PFSK-1 (cell line): ENCODE results near the gene ITPKB.

Source experiments
- FOXP2 ChIP-seq: optimal IDR thresholded peaks from 2 replicates; pipeline ENCODE3; 2011; ENCODE audit warnings: borderline replicate concordance, control low read depth, inconsistent platforms; ENCODE audit not compliant: insufficient read depth; ENCODE audit errors: extremely low read length, extremely low read depth
- POLR2AphosphoS5 ChIP-seq: IDR thresholded peaks from 2 replicates; pipeline ENCODE4 v1.6.1; 2012; ENCODE audit warnings: low read depth, mild to moderate bottlenecking, control low read depth, low read length, moderate library complexity
- SIN3A ChIP-seq: IDR thresholded peaks from 2 replicates; pipeline ENCODE4 v1.6.1; 2012; ENCODE audit warnings: mild to moderate bottlenecking, low read length, moderate library complexity, borderline replicate concordance; ENCODE audit not compliant: insufficient read depth
- TAF1 ChIP-seq: IDR thresholded peaks from 2 replicates; pipeline ENCODE4 v1.6.1; 2012; ENCODE audit warnings: low read length, control low read depth, borderline replicate concordance; ENCODE audit not compliant: insufficient read depth
- TF ChIP-seq, protein P1 (sequence below), 2 experiments: IDR thresholded peaks; 2 replicates each; pipeline versions ENCODE4 v1.6.1 to v1.8.0; 2011 to 2012; ENCODE audit warnings: low read depth in 2 of 2, low read length in 2 of 2, control low read depth in 1 of 2, inconsistent platforms in 1 of 2, mild to moderate bottlenecking in 1 of 2, moderate library complexity in 1 of 2; ENCODE audit not compliant: insufficient read depth in 1 of 2

Gene ITPKB

DNA sequence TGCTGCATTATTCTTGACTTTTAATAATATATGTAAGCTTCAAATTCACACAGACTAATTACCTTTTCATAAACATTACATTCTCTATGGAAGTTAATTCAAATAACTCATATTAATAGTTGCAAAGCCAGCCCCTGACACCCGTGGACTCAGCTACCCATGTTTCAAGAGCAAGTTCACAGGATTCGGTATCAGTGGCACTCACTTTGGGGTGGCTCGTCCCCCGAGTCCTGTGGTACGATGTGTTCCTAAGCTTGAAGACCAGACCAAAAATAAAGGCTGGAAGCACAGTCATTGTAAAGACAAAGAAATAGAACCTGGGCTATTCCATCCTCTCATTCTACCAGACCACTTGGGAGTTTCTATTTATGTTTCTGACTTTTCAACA is 70.9 kb downstream of the ITPKB start:
- no peak for TF ChIP-seq TAF1
- TF ChIP-seq, protein P1, sequence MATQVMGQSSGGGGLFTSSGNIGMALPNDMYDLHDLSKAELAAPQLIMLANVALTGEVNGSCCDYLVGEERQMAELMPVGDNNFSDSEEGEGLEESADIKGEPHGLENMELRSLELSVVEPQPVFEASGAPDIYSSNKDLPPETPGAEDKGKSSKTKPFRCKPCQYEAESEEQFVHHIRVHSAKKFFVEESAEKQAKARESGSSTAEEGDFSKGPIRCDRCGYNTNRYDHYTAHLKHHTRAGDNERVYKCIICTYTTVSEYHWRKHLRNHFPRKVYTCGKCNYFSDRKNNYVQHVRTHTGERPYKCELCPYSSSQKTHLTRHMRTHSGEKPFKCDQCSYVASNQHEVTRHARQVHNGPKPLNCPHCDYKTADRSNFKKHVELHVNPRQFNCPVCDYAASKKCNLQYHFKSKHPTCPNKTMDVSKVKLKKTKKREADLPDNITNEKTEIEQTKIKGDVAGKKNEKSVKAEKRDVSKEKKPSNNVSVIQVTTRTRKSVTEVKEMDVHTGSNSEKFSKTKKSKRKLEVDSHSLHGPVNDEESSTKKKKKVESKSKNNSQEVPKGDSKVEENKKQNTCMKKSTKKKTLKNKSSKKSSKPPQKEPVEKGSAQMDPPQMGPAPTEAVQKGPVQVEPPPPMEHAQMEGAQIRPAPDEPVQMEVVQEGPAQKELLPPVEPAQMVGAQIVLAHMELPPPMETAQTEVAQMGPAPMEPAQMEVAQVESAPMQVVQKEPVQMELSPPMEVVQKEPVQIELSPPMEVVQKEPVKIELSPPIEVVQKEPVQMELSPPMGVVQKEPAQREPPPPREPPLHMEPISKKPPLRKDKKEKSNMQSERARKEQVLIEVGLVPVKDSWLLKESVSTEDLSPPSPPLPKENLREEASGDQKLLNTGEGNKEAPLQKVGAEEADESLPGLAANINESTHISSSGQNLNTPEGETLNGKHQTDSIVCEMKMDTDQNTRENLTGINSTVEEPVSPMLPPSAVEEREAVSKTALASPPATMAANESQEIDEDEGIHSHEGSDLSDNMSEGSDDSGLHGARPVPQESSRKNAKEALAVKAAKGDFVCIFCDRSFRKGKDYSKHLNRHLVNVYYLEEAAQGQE (IDR thresholded peaks at IDR 0.05; ENCODE audit: insufficient read depth in 1 of 2, low read depth in 2 of 2, low read length in 2 of 2) = no peak
- no peak for TF ChIP-seq SIN3A
- TF ChIP-seq POLR2AphosphoS5 = no peak
- no peak for TF ChIP-seq FOXP2

DNA sequence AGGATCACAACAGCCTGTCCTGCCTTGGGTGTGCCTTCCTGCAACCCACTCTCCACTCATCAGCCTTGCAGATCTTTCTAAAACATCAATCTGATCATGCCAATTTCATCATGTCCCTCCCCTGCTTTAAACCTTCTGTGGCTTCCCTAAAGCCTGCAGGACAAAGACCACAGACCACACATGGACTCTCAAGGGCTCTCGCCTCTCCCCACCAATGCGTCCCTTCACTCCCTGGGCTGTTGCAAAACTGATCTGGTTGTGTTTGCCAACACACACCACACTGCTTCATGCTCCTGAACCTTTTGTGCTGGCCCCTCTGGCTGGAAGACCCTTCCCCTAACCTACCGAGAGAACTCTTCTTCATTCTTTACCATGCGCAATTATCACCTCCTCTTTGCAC is 72.4 kb downstream of the ITPKB start:
- TF ChIP-seq FOXP2 = no peak
- TF ChIP-seq SIN3A = no peak
- TF ChIP-seq POLR2AphosphoS5 = no peak
- TF ChIP-seq TAF1 = no peak
- TF ChIP-seq, protein P1 (IDR thresholded peaks at IDR 0.05; ENCODE audit: insufficient read depth in 1 of 2, low read depth in 2 of 2, low read length in 2 of 2) = no peak

DNA sequence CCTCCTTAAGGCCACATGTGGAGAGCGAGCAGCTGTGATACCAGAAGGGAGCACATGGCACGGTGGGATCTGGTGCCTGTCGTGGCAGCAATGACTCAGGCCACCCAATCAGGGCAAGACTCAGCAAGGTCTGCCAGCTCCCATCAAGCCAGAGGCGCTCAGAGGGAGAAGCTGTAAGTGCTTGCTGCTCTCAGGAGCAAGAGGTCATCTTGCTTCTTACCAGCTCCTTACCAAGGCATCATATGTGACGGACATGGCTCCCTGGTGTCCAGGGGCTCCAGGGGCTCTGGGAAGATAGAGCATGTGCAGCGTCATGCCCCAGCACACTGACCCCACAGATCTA is 72.9 kb downstream of the ITPKB start:
- no peak for TF ChIP-seq SIN3A
- TF ChIP-seq, protein P1 (IDR thresholded peaks at IDR 0.05; ENCODE audit: insufficient read depth in 1 of 2, low read depth in 2 of 2, low read length in 2 of 2) = no peak
- no peak for TF ChIP-seq POLR2AphosphoS5
- no peak for TF ChIP-seq FOXP2
- TF ChIP-seq TAF1 = no peak

DNA sequence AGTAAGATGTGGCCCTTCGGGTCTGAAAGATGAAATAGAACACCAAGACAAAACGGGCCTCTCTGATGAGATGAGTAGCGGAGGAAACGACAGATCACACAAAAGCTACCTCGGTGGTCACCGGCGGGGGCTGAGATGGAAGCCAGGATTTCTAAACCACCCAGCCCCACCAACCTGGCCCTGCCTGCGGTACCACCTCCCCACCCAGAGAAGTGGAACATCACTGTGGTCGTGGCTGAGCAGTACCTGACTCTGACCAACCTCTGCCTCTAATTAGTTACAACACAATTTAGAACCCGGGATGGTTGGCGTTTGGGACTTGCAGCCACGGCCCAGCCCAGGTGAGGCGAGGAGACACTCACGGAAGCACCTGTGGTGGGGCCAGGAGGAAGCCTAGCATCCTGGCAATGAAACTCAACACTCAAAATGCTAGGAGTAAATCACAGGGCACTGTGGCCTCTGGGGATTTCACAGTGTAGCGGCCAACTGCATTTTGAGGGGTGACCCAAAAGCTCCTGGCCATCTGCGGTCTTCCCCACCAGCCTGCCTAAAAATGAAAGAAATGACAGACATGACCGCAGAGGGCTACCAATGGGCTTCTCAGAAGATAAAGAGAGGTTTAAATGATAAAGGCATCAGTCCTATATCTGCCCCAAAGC is 73.4 kb downstream of the ITPKB start:
- TF ChIP-seq, protein P1 (IDR thresholded peaks at IDR 0.05; ENCODE audit: insufficient read depth in 1 of 2, low read depth in 2 of 2, low read length in 2 of 2) = no peak
- TF ChIP-seq TAF1 (no peak), SIN3A (no peak), FOXP2 (no peak), POLR2AphosphoS5 (no peak)

DNA sequence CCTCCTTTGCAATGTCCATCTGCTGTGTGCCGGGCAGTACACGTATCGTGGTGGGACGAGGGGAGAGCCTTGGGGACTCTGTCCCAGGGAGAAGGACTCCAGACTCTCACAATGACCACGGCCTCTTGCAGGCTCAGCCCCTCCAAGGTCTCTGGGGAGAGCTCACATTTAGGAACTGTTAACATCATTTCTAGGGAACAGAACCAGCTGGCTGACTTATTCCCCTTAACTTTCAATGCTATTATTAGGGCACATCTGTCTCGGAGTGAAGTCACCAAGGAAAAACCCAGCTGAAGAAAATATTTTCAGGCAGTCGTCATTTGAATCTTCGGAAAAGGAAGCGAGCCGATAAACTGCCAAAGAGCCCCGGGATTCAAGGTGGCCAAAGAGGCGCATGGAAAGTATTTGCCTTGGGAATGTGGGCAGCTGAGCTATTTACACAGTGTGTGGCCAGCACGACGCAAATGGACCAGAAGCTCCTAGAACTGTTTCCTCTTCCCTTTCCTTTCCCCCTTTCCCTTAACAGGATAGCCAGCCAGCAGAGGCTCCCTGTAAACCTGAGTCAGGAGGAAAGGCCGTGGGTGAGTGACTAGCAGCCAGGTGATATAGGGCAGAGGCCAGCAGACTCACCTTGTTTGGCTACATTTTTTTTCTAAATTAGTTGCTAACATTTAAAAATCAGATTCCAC is 74.5 kb downstream of the ITPKB start:
- no peak for TF ChIP-seq FOXP2
- no peak for TF ChIP-seq SIN3A
- no peak for TF ChIP-seq TAF1
- TF ChIP-seq, protein P1 (IDR thresholded peaks at IDR 0.05; ENCODE audit: insufficient read depth in 1 of 2, low read depth in 2 of 2, low read length in 2 of 2) = no peak
- TF ChIP-seq POLR2AphosphoS5 = no peak
